GF-D8 (cell line): Measurements from ENCODE around the gene TRIM52.
"Not testable (repeated sequence)": the region's sequence is repeated elsewhere in the genome, so short reads cannot be mapped to it uniquely, and the experiment has no call there.

Source experiments
- DNase-seq: peaks from one replicate; lab custom pipeline; 2025; lab: John Stamatoyannopoulos, UW

Gene TRIM52

GRCh38 chr5:181215997-181216989, 44.6 kb downstream of the TRIM52 start:
- DNase-seq: no peak

- DNase-seq: not testable (repeated sequence)
Observed at GRCh38 chr5:181214249-181214648, 46.7 kb downstream of the TRIM52 start.

GRCh38 chr5:181212934-181213333, 48.0 kb downstream of the TRIM52 start:
- no peak for DNase-seq

- DNase-seq: no peak
Observed at GRCh38 chr5:181212080-181212479, 48.9 kb downstream of the TRIM52 start.

- DNase-seq: no peak
Observed at GRCh38 chr5:181211208-181211607, 49.7 kb downstream of the TRIM52 start.

- not testable (repeated sequence) for DNase-seq
Observed at GRCh38 chr5:181210698-181211097, 50.2 kb downstream of the TRIM52 start.

- DNase-seq: not testable (repeated sequence)
Observed at GRCh38 chr5:181210148-181210547, 50.8 kb downstream of the TRIM52 start.

GRCh38 chr5:181209006-181209405, 51.9 kb downstream of the TRIM52 start:
- not testable (repeated sequence) for DNase-seq

- no peak for DNase-seq
Observed at GRCh38 chr5:181207960-181208253, 53.0 kb downstream of the TRIM52 start.

- DNase-seq: no peak
Observed at GRCh38 chr5:181207214-181207959, 53.6 kb downstream of the TRIM52 start.

GRCh38 chr5:181205761-181206649, 54.9 kb downstream of the TRIM52 start:
- DNase-seq: no peak
